GM12801 (cell line): ENCODE data around the gene CD86.

Experiments used
- TF ChIP-seq, protein P1 (sequence below): IDR thresholded peaks from one replicate; pipeline ENCODE4 v1.5.1; 2011; ENCODE audit warnings: control low read depth; ENCODE audit not compliant: insufficient read length; ENCODE audit errors: extremely low read depth

The CD86 gene

DNA sequence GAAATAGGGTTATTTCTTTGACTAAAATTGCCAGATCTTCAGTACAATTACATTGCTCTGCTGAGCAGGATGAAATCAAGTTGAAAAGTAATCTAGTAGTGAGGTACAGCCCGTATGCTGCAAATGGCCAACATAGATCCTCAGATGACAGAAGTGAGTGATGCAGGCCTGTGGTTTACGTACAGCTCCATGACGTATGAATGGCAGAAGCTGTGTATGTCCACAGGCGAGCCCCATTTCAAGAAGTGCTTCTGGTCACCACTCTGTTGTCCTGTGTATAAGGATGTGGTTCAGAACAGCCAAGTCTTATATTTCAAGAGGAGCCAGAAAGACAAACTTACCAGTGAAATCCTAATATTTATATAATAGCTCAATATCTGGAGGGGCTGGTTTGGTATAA is 9.2 kb downstream of the CD86 start:
- TF ChIP-seq, protein P1, sequence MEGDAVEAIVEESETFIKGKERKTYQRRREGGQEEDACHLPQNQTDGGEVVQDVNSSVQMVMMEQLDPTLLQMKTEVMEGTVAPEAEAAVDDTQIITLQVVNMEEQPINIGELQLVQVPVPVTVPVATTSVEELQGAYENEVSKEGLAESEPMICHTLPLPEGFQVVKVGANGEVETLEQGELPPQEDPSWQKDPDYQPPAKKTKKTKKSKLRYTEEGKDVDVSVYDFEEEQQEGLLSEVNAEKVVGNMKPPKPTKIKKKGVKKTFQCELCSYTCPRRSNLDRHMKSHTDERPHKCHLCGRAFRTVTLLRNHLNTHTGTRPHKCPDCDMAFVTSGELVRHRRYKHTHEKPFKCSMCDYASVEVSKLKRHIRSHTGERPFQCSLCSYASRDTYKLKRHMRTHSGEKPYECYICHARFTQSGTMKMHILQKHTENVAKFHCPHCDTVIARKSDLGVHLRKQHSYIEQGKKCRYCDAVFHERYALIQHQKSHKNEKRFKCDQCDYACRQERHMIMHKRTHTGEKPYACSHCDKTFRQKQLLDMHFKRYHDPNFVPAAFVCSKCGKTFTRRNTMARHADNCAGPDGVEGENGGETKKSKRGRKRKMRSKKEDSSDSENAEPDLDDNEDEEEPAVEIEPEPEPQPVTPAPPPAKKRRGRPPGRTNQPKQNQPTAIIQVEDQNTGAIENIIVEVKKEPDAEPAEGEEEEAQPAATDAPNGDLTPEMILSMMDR: no peak

DNA sequence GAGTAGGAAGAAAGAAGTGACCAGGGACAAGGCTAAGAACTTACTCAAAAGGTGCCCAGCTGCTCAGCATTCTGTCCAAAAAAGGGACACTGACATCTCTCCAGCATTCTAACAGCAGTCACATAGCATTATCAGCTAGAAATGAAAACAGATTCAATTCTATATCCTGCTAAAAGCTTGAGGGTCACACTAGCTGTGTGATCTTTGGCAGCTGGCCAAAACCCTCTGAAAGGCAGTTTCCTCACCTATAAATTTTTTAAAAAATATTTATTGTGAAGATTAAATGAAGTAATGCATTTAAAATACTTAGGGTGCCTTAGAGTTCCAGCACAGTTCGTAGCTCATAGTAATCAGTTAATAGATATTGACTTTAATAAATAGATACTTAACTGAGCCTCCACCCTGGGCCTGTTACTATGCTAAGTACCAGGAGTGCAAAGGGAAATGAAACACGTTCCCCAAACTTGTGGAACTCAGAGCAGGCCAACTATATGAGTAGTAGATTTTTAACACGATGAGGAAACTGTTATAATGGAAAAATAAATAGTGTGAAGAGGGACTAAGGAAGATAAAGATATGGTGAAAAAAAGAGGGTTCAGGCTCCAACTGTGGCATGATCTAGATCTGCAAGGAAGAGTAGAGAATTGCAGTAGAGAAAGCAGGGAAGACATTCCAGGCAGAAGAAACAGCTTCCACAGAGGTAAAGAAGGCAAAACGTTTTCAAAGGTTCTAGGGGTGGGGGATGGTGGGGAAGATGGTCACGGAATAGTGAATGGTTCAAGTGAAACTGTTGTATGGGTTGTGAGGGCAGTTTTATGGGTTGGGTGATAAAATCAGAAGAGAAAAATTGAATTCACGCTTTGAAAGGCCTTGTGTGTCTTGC is 11.4 kb downstream of the CD86 start:
- TF ChIP-seq, protein P1: no peak

DNA sequence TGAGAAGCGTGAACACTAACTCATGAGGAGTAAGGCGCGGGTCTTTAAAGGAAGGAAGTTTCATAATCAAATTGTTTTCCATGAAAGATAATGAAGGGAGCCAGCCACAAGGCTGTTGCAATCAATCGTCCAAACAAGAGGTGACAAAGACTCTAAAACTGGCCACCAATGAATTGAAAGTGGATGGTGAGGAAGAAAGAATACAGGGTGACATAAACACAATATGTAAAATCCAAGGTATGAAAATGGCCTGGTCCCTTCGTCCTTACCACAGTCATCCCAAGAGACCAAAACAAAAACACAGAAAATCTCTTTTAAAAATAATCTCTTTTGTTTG is 12.0 kb downstream of the CD86 start:
- TF ChIP-seq, protein P1: no peak

DNA sequence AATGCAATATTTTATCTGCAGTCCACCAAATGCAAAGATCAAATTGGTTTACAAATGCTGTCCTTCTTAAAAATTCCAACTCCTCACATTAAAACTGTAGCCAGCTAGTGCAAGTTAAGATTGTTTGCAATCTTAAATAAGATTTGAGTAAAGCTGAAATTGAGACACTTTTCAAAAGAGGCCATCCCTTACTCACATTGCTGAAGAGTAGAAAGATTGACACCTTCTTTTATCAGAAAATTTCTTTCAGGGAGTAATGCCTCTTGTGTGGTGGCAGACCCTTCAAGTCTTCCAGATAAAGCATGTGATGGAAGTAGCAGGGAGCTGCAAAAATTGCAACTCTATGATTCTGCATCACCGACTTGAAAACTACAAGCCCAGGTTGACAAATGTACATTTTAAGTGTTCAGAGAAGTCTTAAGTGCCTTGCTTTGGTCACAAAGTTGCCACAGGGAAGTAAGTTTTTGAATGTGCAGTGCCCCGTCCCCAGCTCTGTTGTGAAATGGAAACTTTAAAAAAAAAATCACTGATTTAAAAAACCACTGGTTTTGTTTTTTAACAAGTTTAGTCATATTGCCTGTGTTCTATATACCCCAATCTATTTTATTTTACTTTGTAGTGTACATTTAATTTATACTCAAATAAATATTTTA is 12.6 kb downstream of the CD86 start:
- TF ChIP-seq, protein P1: no peak

DNA sequence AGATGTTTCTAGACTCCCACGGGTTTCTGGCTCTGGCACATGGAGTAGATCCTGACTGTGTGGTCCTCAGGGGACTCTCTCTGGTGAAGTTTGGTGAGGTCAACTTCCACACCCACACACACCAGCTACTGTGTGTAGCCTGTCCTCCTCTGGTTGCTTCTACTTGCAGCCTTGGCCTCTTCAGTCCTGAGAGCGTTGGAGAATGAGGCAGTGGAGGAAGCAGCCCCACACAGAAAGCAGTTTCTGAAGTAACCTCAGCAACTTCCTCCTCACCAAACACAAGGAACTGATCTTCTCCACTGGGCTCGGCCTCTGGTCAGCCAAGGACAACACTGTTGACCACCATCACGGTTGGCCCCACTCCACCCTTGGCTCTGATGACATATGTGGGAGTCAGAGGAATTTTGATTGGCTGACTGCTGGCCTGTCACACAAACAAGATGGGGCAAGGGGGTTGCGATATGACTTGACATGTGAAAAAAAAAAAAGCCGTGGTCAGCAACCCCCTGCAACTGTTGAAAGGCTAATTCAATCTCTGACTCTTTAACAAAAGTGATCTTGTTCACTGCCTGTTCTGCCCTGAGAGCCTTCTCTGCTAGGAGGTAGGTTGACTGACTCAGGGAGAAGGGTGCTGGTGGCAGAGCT is 19.6 kb downstream of the CD86 start:
- TF ChIP-seq, protein P1: no peak

DNA sequence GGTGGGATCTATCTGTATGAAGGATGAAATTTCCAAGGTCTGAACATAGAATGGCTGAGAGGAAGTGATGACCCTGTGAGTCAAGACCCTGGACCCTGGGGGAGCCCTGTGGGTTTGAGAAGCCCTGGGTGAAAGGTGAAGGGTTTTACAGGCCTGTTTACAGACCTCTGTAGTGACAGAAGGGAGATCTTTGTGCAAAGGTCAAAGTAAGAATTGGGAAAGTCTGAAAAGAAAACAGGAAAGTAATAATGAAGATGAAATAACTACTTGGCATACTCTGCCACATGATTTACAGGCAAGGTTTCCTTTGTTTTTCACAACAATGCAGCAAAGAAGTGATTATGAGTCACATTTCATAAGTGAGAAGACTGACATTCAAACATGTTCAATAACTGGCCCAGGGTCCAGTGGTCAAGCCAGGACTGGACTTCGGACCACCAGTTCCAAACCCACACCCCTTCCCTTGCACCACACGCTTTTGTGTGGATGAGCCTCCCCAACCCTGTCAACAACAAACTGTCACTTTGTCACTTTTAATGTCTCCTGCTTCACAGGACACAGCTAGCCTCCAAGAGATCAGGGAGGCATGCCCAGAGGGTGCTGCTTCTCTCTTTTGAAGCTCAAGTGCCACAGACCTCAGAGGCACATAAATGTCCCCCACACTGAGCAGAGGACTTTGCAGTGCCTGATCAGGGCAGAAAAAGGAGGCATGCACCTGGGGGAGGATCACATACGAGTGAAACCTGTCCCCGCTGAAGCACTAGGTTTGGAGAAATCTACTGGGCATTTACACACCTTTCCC is 21.5 kb downstream of the CD86 start:
- TF ChIP-seq, protein P1: no peak
